HepG2 (cell line): ENCODE data around the gene ANAPC10. TPM values are rescaled to one million over a fixed set of nuclear protein-coding genes. Genes with fewer than 3 reads are reported as not detected.

Experiments used
- ATAC-seq: fragments of 200-7000 bp; cut with Tn5 transposase; 3 replicates; pipeline ENCODE4 v1.9.1; 2020; ENCODE audit warnings: mild to moderate bottlenecking, moderate library complexity
- BruUV-seq: library from RNA; stranded (reverse); fragments of 400-500 nt; replicated peaks from 2 replicates; lab custom pipeline; 2021; lab: Mats Ljungman, UMichigan
- CTCF ChIA-PET: fragments of 300-600 bp; formaldehyde crosslinking; extraction: SDS; loops from one replicate; lab custom pipeline; 2021; ENCODE audit warnings: low total read pairs, inconsistent platforms, low intra/inter-chr PET ratio; lab: Yijun Ruan, JAX
- POLR2A ChIA-PET: fragments of 350-600 bp; sonication (Branson Sonifier 250); formaldehyde crosslinking; loops from one replicate; lab custom pipeline; 2020; ENCODE audit warnings: antibody characterized with exemption, inconsistent platforms; lab: Yijun Ruan, JAX
- DNase-seq: peaks from one replicate; pipeline ENCODE4 v3.0.0-alpha.2; 2015; ENCODE audit warnings: low spot score
- FAIRE-seq: peaks from 3 replicates; lab custom pipeline; 2011; peaks lifted over from hg19 to GRCh38; lab: Jason Lieb, UNC
- H2AFZ ChIP-seq: one replicate; pipeline ENCODE4 v1.6.1; 2011; ENCODE audit warnings: low read length, inconsistent platforms
- H3K27ac ChIP-seq: fragments of 300-600 bp; 3 replicates; pipeline ENCODE4 v1.8.0; 2011; ENCODE audit warnings: mixed run types, mild to moderate bottlenecking, mixed read lengths, low read length, inconsistent platforms; ENCODE audit not compliant: insufficient read depth; ENCODE audit errors: extremely low read length
- H3K27me3 ChIP-seq, 2 experiments: fragments of 200-600 bp in 1 of 2; 2 replicates in 1 of 2; 3 replicates in 1 of 2; pipeline versions ENCODE4 v1.6.0 to v1.8.0; 2011; ENCODE audit warnings: low read length in 2 of 2, mild to moderate bottlenecking in 2 of 2, moderate library complexity in 2 of 2, inconsistent platforms in 1 of 2; ENCODE audit not compliant: insufficient read depth in 2 of 2, control insufficient read depth in 1 of 2
- H3K36me3 ChIP-seq, 2 experiments: fragments of 200-600 bp in 1 of 2; replicated peaks in 1 of 2; 2 replicates in 1 of 2; 3 replicates in 1 of 2; pipeline versions ENCODE4 v1.5.1 to v1.8.0; 2011; ENCODE audit warnings: low read length in 2 of 2, inconsistent platforms in 1 of 2; ENCODE audit not compliant: insufficient read depth in 2 of 2, control insufficient read depth in 1 of 2
- H3K4me1 ChIP-seq: 2 replicates; pipeline ENCODE4 v1.5.1; 2012; ENCODE audit warnings: low read length, inconsistent platforms; ENCODE audit not compliant: insufficient read depth
- H3K4me2 ChIP-seq: 2 replicates; pipeline ENCODE4 v1.6.0; 2011; ENCODE audit warnings: low read depth, low read length, inconsistent platforms
- H3K4me3 ChIP-seq, 3 experiments: fragments of 200-600 bp in 1 of 3; sonication (generic), shearing (Covaris generic) in 1 of 3; replicated peaks in 1 of 3; 2 replicates each; pipeline ENCODE4 v1.5.1; 2011 to 2016; ENCODE audit warnings: low read length in 3 of 3, inconsistent platforms in 2 of 3, low read depth in 2 of 3, mild to moderate bottlenecking in 2 of 3, control low read depth in 1 of 3, mixed read lengths in 1 of 3; ENCODE audit not compliant: insufficient read depth in 1 of 3
- H3K79me2 ChIP-seq: one replicate; pipeline ENCODE4 v1.6.1; 2011; ENCODE audit warnings: low read length, inconsistent platforms; ENCODE audit not compliant: insufficient read depth
- H3K9ac ChIP-seq: 2 replicates; pipeline ENCODE4 v1.6.0; 2011; ENCODE audit warnings: mild to moderate bottlenecking, low read depth, low read length, inconsistent platforms; ENCODE audit not compliant: insufficient read depth
- H3K9me3 ChIP-seq: 2 replicates; pipeline ENCODE4 v1.5.1; 2012; ENCODE audit warnings: mild to moderate bottlenecking, low read length
- H4K20me1 ChIP-seq: 2 replicates; pipeline ENCODE4 v1.6.0; 2011; ENCODE audit warnings: inconsistent platforms, mild to moderate bottlenecking, low read length, moderate library complexity; ENCODE audit not compliant: insufficient read depth
- DMAP1 ChIP-seq: IDR thresholded peaks from 2 replicates; pipeline ENCODE4 v1.6.1; 2016
- DR1 ChIP-seq: sonication (generic); formaldehyde crosslinking; IDR thresholded peaks from 2 replicates; pipeline ENCODE4 v1.8.0; 2021; ENCODE audit warnings: mild to moderate bottlenecking, missing genetic modification reagents, inconsistent platforms
- GLMP ChIP-seq: sonication (generic); formaldehyde crosslinking; IDR thresholded peaks from 2 replicates; pipeline ENCODE4 v1.9.0; 2021; ENCODE audit warnings: missing genetic modification reagents, mild to moderate bottlenecking, borderline replicate concordance
- RBM39 ChIP-seq: fragments of 200-400 bp; formaldehyde crosslinking; IDR thresholded peaks from one replicate; pipeline ENCODE4 v1.6.1; 2018; ENCODE audit warnings: antibody characterized with exemption, mild to moderate bottlenecking, low read depth, low read length; ENCODE audit not compliant: poor library complexity, severe bottlenecking
- SMAD9 ChIP-seq: sonication (generic); formaldehyde crosslinking; IDR thresholded peaks from 2 replicates; pipeline ENCODE4 v1.5.1; 2020; ENCODE audit warnings: mild to moderate bottlenecking, missing genetic modification reagents
- TAF15 ChIP-seq: fragments of 200-400 bp; formaldehyde crosslinking; IDR thresholded peaks from one replicate; pipeline ENCODE4 v1.6.1; 2018; ENCODE audit warnings: mild to moderate bottlenecking, low read depth, low read length; ENCODE audit not compliant: poor library complexity, severe bottlenecking
- ZNF746 ChIP-seq: sonication (generic); formaldehyde crosslinking; IDR thresholded peaks from 2 replicates; pipeline ENCODE4 v1.8.0; 2022; ENCODE audit warnings: mild to moderate bottlenecking, missing genetic modification reagents
- WGBS: methylation state at CpG from one replicate; pipeline ENCODE4 v1.1.6; 2017; ENCODE audit warnings: low lambda C conversion rate; 5-methylcytosine and 5-hydroxymethylcytosine counted together
- in situ Hi-C: cut with HindIII; loops from 2 replicates; pipeline ENCODE4 v1.10.0; 2017; ENCODE audit warnings: low pct_unique_long_range_greater_than_20kb; ENCODE audit not compliant: extremely low pct_ligation_motif_present
- intact Hi-C: fragments of 100-400 bp; cut with micrococcal nuclease; formaldehyde crosslinking; loops from one replicate; pipeline ENCODE4 v1.10.0; 2022; ENCODE audit not compliant: unreplicated experiment
- polyA plus RNA-seq, 8 experiments: library from polyadenylated mRNA; depleted of rRNA in 3 of 8; stranded (reverse) in 7 of 8; unstranded in 1 of 8; fragments of >200 nt; fragmentation: Illumina TruSeq in 4 of 8; extraction: Trizol in 4 of 8; gene quantifications; 2 replicates each; pipeline versions ENCODE4 v1.2.1 to v1.2.3, GENCODE V29; 2011 to 2016; ENCODE audit warnings: low read depth in 4 of 8, missing spikeins in 1 of 8, mixed read lengths in 1 of 8; ENCODE audit not compliant: insufficient read depth in 1 of 8
- total RNA-seq, 5 experiments: library from RNA; depleted of rRNA; stranded (reverse); fragments of >200 nt; fragmentation: Illumina TruSeq; extraction: Trizol; gene quantifications; 2 replicates each; pipeline ENCODE4 v1.2.3, GENCODE V29; 2016; ENCODE audit warnings: low read depth in 1 of 5
- TF ChIP-seq, protein P1 (sequence below): sonication (generic); formaldehyde crosslinking; IDR thresholded peaks from 2 replicates; pipeline ENCODE4 v1.5.0; 2020; ENCODE audit warnings: mild to moderate bottlenecking, missing genetic modification reagents
- TF ChIP-seq, protein P2 (sequence below): sonication (generic); formaldehyde crosslinking; IDR thresholded peaks from 2 replicates; pipeline ENCODE4 v1.5.1; 2020; ENCODE audit warnings: missing genetic modification reagents, mild to moderate bottlenecking, borderline replicate concordance

Gene ANAPC10
- total and polyA plus RNA-seq, 2 of the 13 experiments (the other 11 are each of a cell fraction or from before 2014, with no cell fraction given) = 21.9 to 32.7 TPM

DNA sequence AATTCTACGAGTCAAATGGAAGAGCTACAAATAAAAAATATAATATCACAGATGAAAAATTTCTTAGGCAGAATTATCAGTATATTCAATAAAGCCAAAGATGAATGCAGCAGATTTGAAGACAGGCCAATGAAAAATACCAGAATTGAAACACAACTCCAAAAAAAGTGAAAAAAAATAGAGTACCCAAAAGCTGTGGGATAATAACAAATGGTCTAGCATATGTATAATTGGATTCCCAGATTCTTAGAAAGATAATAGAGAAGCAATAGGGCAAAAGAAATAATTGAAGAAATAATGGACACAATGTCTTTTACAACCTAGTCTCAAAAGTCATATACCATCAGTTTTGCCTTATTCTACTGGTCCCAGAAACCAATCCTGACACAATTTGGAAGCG, 4.4 kb downstream of the ANAPC10 start:
- Histone ChIP-seq H3K36me3 (peaks cover 6 to 52% of the 10 kb centered on the region in 2 experiments), H3K9ac (no peak overlapping the region), H3K9me3 (peaks cover 15% of the 10 kb centered on the region), H3K4me3 (no peak overlapping the region), H3K27ac (no peak overlapping the region), H3K4me1 (peaks cover 7% of the 10 kb centered on the region; the same call in 1 of the 2 replicates), H4K20me1 (no peaks in the 10 kb centered on the region; the same call in 1 of the 2 replicates), H3K27me3 (no peaks in the 10 kb centered on the region; a peak in 1 of 5 replicates), H3K4me2 (no peak overlapping the region), H2AFZ (no peak overlapping the region), H3K79me2 (peaks cover 55% of the 10 kb centered on the region)
- TF ChIP-seq TAF15 = no peak
- TF ChIP-seq, protein P1, sequence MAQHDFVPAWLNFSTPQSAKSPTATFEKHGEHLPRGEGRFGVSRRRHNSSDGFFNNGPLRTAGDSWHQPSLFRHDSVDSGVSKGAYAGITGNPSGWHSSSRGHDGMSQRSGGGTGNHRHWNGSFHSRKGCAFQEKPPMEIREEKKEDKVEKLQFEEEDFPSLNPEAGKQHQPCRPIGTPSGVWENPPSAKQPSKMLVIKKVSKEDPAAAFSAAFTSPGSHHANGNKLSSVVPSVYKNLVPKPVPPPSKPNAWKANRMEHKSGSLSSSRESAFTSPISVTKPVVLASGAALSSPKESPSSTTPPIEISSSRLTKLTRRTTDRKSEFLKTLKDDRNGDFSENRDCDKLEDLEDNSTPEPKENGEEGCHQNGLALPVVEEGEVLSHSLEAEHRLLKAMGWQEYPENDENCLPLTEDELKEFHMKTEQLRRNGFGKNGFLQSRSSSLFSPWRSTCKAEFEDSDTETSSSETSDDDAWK (CRISPR knock-in tag) = no peak
- BruUV-seq = no TSS peak
- in situ Hi-C loops = no loop called here
- 97% methylated on average over 2 of the region's 2 CpGs for WGBS
- no peak for FAIRE-seq
- ChIA-PET CTCF (no interaction called here), POLR2A (no interaction called here)
- intact Hi-C loops = loop anchor here (5.0 to 10.0 kb wide), 2 partner anchors 919 to 1566 kb away; no protein-coding TSS in a partner anchor
- DNase-seq = no peak
- no peak for ATAC-seq

DNA sequence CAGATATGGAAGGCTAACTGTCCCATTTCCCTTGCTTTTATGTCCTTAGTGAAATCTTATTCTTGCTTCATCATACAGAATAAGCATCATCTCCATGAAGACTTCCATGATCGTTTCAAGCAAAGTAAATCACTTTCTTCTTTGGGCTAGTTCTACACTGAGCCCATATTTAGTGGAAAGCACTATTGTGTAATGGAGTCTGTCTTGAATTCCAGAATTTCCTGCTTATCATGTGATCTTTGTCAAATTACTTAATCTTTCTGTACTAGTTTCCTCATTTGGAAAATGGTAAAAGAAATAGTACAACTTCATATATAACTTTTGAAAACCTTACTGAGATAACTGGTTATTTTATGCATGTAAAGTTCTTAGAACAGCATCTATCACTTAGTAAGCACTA, 7.6 kb downstream of the ANAPC10 start:
- H3K27me3 ChIP-seq = no peaks in the 10 kb centered on the region
- peaks cover 38% of the 10 kb centered on the region for H3K79me2 ChIP-seq
- ChIA-PET POLR2A (no interaction called here), CTCF (no interaction called here)
- intact Hi-C loops = loop anchor here (5.0 to 10.0 kb wide), 2 partner anchors 916 to 1563 kb away; no protein-coding TSS in a partner anchor
- no peaks in the 10 kb centered on the region for H3K4me1 ChIP-seq
- peaks cover 15% of the 10 kb centered on the region for H3K9me3 ChIP-seq
- TF ChIP-seq DR1 (no peak), GLMP (CRISPR knock-in tag) (no peak), DMAP1 (no peak), RBM39 (no peak), SMAD9 (no peak), ZNF746 (no peak)
- TF ChIP-seq, protein P2, sequence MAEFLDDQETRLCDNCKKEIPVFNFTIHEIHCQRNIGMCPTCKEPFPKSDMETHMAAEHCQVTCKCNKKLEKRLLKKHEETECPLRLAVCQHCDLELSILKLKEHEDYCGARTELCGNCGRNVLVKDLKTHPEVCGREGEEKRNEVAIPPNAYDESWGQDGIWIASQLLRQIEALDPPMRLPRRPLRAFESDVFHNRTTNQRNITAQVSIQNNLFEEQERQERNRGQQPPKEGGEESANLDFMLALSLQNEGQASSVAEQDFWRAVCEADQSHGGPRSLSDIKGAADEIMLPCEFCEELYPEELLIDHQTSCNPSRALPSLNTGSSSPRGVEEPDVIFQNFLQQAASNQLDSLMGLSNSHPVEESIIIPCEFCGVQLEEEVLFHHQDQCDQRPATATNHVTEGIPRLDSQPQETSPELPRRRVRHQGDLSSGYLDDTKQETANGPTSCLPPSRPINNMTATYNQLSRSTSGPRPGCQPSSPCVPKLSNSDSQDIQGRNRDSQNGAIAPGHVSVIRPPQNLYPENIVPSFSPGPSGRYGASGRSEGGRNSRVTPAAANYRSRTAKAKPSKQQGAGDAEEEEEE = no peak
- WGBS = 97% methylated on average over 1 of the region's 1 CpG
- H3K27ac ChIP-seq = no peak overlapping the region
- in situ Hi-C loops = no loop called here
- no peak overlapping the region for H3K4me3 ChIP-seq
- H3K36me3 ChIP-seq = peaks cover 8 to 60% of the 10 kb centered on the region in 2 experiments
- H2AFZ ChIP-seq = no peak overlapping the region
- H3K9ac ChIP-seq = no peak overlapping the region
- DNase-seq (no peak), ATAC-seq (no peak), FAIRE-seq (no peak)
- BruUV-seq = no TSS peak
- H3K4me2 ChIP-seq = no peak overlapping the region
- H4K20me1 ChIP-seq = no peaks in the 10 kb centered on the region; the same call in 1 of the 2 replicates
